K562 (cell line): ENCODE measurements around the gene HIVEP3. TPM values are rescaled to one million over a fixed set of nuclear protein-coding genes. Genes with fewer than 3 reads are reported as not detected.
A peak's percentile ranks its signal among the peaks of the same experiment; 100 is the strongest.

Source experiments
- ATAC-seq: fragments of 200-7000 bp; cut with Tn5 transposase; 3 replicates; pipeline ENCODE4 v1.9.1; 2020; ENCODE audit warnings: moderate library complexity
- BruUV-seq: library from RNA; stranded (reverse); fragments of 400-500 nt; replicated peaks from 2 replicates; lab custom pipeline; 2021; lab: Mats Ljungman, UMichigan
- CTCF ChIA-PET: fragments of 300-600 bp; formaldehyde crosslinking; extraction: SDS; loops from one replicate; lab custom pipeline; 2021; ENCODE audit warnings: low intra/inter-chr PET ratio; lab: Yijun Ruan, JAX
- POLR2A ChIA-PET: fragments of 300-600, 350-650 bp; sonication (Branson Sonifier 250); formaldehyde crosslinking; extraction: SDS; loops from one replicate; lab custom pipeline; 2021; ENCODE audit warnings: antibody characterized with exemption, inconsistent platforms; lab: Yijun Ruan, JAX
- DNase-seq, 4 experiments: peaks; one replicate each; pipeline versions ENCODE4 v3.0.0 to v3.0.0-alpha.2; 2011 to 2018; ENCODE audit warnings: low spot score in 3 of 4, mixed read lengths in 3 of 4; ENCODE audit errors: extremely low read depth in 1 of 4
- FAIRE-seq: peaks from 2 replicates; lab custom pipeline; 2011; peaks lifted over from hg19 to GRCh38; lab: Jason Lieb, UNC
- H2AFZ ChIP-seq: 2 replicates; pipeline ENCODE4 v1.6.0; 2011; ENCODE audit warnings: low read depth, low read length, control low read depth, inconsistent platforms
- H3K27ac ChIP-seq: fragments of 200-600 bp; 3 replicates; pipeline ENCODE4 v1.8.0; 2011; ENCODE audit warnings: low read depth, mild to moderate bottlenecking, control low read depth, inconsistent platforms, low read length, moderate library complexity, mixed read lengths; ENCODE audit errors: extremely low read depth
- H3K27me3 ChIP-seq, 2 experiments: fragments of 300-600 bp in 1 of 2; 2 replicates in 1 of 2; 3 replicates in 1 of 2; pipeline versions ENCODE4 v1.6.0 to v1.8.0; 2011; ENCODE audit warnings: inconsistent platforms in 2 of 2, low read length in 2 of 2, mild to moderate bottlenecking in 1 of 2, mixed read lengths in 1 of 2, moderate library complexity in 1 of 2; ENCODE audit not compliant: control insufficient read depth in 2 of 2, insufficient read depth in 2 of 2
- H3K36me3 ChIP-seq: fragments of 300-600 bp; 3 replicates; pipeline ENCODE4 v1.8.0; 2011; ENCODE audit warnings: mild to moderate bottlenecking, low read length, inconsistent platforms; ENCODE audit not compliant: control insufficient read depth, insufficient read depth
- H3K4me1 ChIP-seq, 2 experiments: fragments of 200-600 bp in 1 of 2; replicated peaks in 1 of 2; 2 replicates in 1 of 2; 3 replicates in 1 of 2; pipeline versions ENCODE4 v1.5.1 to v1.8.0; 2011; ENCODE audit warnings: inconsistent platforms in 2 of 2, low read length in 2 of 2, mild to moderate bottlenecking in 1 of 2, mixed read lengths in 1 of 2, moderate library complexity in 1 of 2; ENCODE audit not compliant: control insufficient read depth in 2 of 2, insufficient read depth in 2 of 2
- H3K4me2 ChIP-seq: 2 replicates; pipeline ENCODE4 v1.6.1; 2011; ENCODE audit warnings: low read length, control low read depth, inconsistent platforms, mixed read lengths; ENCODE audit not compliant: insufficient read depth
- H3K4me3 ChIP-seq: fragments of 200-600 bp; sonication (generic), shearing (Covaris generic); 2 replicates; pipeline ENCODE4 v1.5.1; 2016; ENCODE audit warnings: control low read depth, inconsistent platforms
- H3K79me2 ChIP-seq: fragments of 200-600 bp; 3 replicates; pipeline ENCODE4 v1.8.0; 2011; ENCODE audit warnings: low read length, inconsistent platforms; ENCODE audit not compliant: control insufficient read depth, insufficient read depth
- H3K9ac ChIP-seq, 2 experiments: 2 replicates each; pipeline versions ENCODE4 v1.6.0 to v1.6.1; 2011; ENCODE audit warnings: low read depth in 2 of 2, low read length in 2 of 2, control low read depth in 1 of 2, inconsistent platforms in 1 of 2, mild to moderate bottlenecking in 1 of 2, mixed read lengths in 1 of 2; ENCODE audit not compliant: insufficient read depth in 1 of 2
- H3K9me1 ChIP-seq: one replicate; pipeline ENCODE4 v1.6.0; 2011; ENCODE audit warnings: inconsistent platforms, mild to moderate bottlenecking, low read length, moderate library complexity; ENCODE audit not compliant: control insufficient read depth, insufficient read depth
- H3K9me3 ChIP-seq: replicated peaks from 2 replicates; pipeline ENCODE4 v1.5.1; 2011; ENCODE audit warnings: low read depth, low read length, inconsistent platforms; ENCODE audit not compliant: control insufficient read depth, insufficient read depth
- H4K20me1 ChIP-seq: replicated peaks from 2 replicates; pipeline ENCODE4 v1.6.1; 2011; ENCODE audit warnings: low read length, inconsistent platforms, mixed read lengths; ENCODE audit not compliant: control insufficient read depth, insufficient read depth
- SMC3 ChIP-seq: conservative IDR thresholded peaks from 2 replicates; pipeline ENCODE4 v1.6.1; 2011; ENCODE audit warnings: low read depth, low read length, improper control_type of control experiment; ENCODE audit not compliant: insufficient read depth
- STAG1 ChIP-seq: sonication (generic); formaldehyde crosslinking; IDR thresholded peaks from 2 replicates; pipeline ENCODE4 v1.5.0; 2020; ENCODE audit warnings: missing genetic modification reagents, borderline replicate concordance
- WGBS: fragments of 100-300 bp; shearing (Covaris generic); methylation state at CpG from one replicate; pipeline ENCODE4 v1.1.6; 2016; ENCODE audit warnings: low coverage, mixed read lengths; ENCODE audit not compliant: insufficient coverage; ENCODE audit errors: missing lambda C conversion rate; 5-methylcytosine and 5-hydroxymethylcytosine counted together
- in situ Hi-C: fragments of 300-500 bp; cut with MboI; formaldehyde crosslinking; loops from 4 replicates; pipeline ENCODE4 v1.15.0; 2018; ENCODE audit warnings: inconsistent platforms, mixed read lengths
- intact Hi-C: fragments of 100-400 bp; cut with micrococcal nuclease; formaldehyde crosslinking; loops from 2 replicates; pipeline ENCODE4 v1.14.2; 2022
- polyA plus RNA-seq, 8 experiments: library from polyadenylated mRNA; depleted of rRNA in 4 of 8; stranded (reverse) in 5 of 8; unstranded in 3 of 8; fragments of >200 nt; fragmentation: Nextera tagmentation in 2 of 8; fragmentation: Illumina TruSeq in 1 of 8; extraction: Ambion mirVana in 2 of 8; extraction: Trizol in 1 of 8; gene quantifications; 2 replicates each; pipeline versions ENCODE4 v1.2.1 to v1.2.3, GENCODE V29; 2011 to 2014; ENCODE audit warnings: inconsistent platforms in 1 of 8, missing spikeins in 1 of 8
- total RNA-seq, 7 experiments: library from RNA; depleted of rRNA in 6 of 7; stranded (reverse); fragments of >200 nt in 6 of 7; fragmentation: Illumina TruSeq in 2 of 7; extraction: Trizol in 2 of 7; gene quantifications; 2 replicates each; pipeline versions ENCODE4 v1.2.1 to v1.2.3, GENCODE V29; 2011 to 2021; ENCODE audit warnings: low replicate concordance in 1 of 7
- TF ChIP-seq, protein P1 (sequence below), 3 experiments: IDR thresholded peaks in 2 of 3; conservative IDR thresholded peaks in 1 of 3; 2 replicates each; pipeline ENCODE4 v1.5.1; 2011 to 2012; ENCODE audit warnings: low read length in 3 of 3, mild to moderate bottlenecking in 3 of 3, control low read depth in 2 of 3, improper control_type of control experiment in 1 of 3, inconsistent platforms in 1 of 3, low read depth in 1 of 3, mixed read lengths in 1 of 3, moderate library complexity in 1 of 3; ENCODE audit not compliant: insufficient read depth in 2 of 3
- TF ChIP-seq, protein P2 (sequence below): fragments of 450-650 bp; IDR thresholded peaks from 2 replicates; pipeline ENCODE4 v1.6.1; 2018; ENCODE audit not compliant: partially characterized antibody
- TF ChIP-seq, protein P3 (sequence below), 2 experiments: fragments of 450-650 bp; formaldehyde crosslinking in 1 of 2; IDR thresholded peaks; 2 replicates each; pipeline versions ENCODE4 v1.4.0 to v1.6.1; 2014 to 2020; ENCODE audit warnings: mild to moderate bottlenecking in 2 of 2, borderline replicate concordance in 1 of 2, low read depth in 1 of 2

The HIVEP3 gene
- total and polyA plus RNA-seq, 9 of the 15 experiments (the other 6 are each of a cell fraction or from before 2014, with no cell fraction given), result 0.09 to 0.58 (median 0.34) TPM; not detected in 1

DNA sequence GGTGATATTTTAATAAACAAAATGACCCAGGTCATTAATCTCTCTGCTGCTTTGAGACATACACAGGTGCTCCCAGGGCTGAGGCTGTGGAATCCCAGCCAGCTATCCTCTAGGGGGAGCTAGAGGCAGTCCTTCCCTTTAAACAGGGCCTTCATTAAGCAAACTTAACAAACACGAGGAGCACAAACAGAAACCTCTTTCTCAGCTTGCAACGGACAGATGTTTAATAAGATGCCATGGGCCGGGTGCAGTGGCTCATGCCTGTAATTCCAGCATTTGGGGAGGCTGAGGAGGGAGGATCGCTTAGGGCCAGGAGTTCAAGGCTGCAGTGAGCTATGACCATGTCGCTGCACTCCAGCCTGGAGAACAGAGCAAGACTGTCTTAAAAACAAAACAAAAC is 106.7 kb downstream of the HIVEP3 start:
- in situ Hi-C loops, result loop anchor here (25.0 kb wide), 1 partner anchor 325 kb away; no protein-coding TSS in a partner anchor
- ChIA-PET POLR2A (interaction anchor here (0.6 kb wide), 1 partner anchor 726 kb away, joined by 4 read pairs; no protein-coding TSS in a partner anchor), CTCF (no interaction called here)
- intact Hi-C loops, result loop anchor here (10.0 kb wide), 1 partner anchor 323 kb away; no protein-coding TSS in a partner anchor
- 3% methylated on average over 5 of the region's 5 CpGs for WGBS
- ATAC-seq (peak; percentile 93), FAIRE-seq (peak; percentile 83), DNase-seq (peak; percentile 67 to 74 (median 70))
- Histone ChIP-seq H3K27ac (no peak overlapping the region), H3K9me3 (no peaks in the 10 kb centered on the region), H3K27me3 (peaks cover 2 to 13% of the 10 kb centered on the region in 2 experiments; a peak in 3 of 5 replicates), H3K9me1 (no peaks in the 10 kb centered on the region), H3K4me1 (no peaks in the 10 kb centered on the region), H3K36me3 (no peaks in the 10 kb centered on the region), H4K20me1 (no peaks in the 10 kb centered on the region), H2AFZ (no peak overlapping the region), H3K4me2 (no peak overlapping the region), H3K9ac (no peak overlapping the region), H3K79me2 (no peaks in the 10 kb centered on the region), H3K4me3 (no peak overlapping the region)
- BruUV-seq, result no TSS peak
- TF ChIP-seq, protein P1, sequence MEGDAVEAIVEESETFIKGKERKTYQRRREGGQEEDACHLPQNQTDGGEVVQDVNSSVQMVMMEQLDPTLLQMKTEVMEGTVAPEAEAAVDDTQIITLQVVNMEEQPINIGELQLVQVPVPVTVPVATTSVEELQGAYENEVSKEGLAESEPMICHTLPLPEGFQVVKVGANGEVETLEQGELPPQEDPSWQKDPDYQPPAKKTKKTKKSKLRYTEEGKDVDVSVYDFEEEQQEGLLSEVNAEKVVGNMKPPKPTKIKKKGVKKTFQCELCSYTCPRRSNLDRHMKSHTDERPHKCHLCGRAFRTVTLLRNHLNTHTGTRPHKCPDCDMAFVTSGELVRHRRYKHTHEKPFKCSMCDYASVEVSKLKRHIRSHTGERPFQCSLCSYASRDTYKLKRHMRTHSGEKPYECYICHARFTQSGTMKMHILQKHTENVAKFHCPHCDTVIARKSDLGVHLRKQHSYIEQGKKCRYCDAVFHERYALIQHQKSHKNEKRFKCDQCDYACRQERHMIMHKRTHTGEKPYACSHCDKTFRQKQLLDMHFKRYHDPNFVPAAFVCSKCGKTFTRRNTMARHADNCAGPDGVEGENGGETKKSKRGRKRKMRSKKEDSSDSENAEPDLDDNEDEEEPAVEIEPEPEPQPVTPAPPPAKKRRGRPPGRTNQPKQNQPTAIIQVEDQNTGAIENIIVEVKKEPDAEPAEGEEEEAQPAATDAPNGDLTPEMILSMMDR (IDR thresholded peaks at IDR 0.05 in 2 of 3, conservative IDR thresholded peaks at IDR 0.05 in 1 of 3; ENCODE audit: insufficient read depth in 2 of 3, low read depth in 1 of 3, low read length in 3 of 3), result peak; percentile 64 to 81 (median 80)
- TF ChIP-seq, protein P2, sequence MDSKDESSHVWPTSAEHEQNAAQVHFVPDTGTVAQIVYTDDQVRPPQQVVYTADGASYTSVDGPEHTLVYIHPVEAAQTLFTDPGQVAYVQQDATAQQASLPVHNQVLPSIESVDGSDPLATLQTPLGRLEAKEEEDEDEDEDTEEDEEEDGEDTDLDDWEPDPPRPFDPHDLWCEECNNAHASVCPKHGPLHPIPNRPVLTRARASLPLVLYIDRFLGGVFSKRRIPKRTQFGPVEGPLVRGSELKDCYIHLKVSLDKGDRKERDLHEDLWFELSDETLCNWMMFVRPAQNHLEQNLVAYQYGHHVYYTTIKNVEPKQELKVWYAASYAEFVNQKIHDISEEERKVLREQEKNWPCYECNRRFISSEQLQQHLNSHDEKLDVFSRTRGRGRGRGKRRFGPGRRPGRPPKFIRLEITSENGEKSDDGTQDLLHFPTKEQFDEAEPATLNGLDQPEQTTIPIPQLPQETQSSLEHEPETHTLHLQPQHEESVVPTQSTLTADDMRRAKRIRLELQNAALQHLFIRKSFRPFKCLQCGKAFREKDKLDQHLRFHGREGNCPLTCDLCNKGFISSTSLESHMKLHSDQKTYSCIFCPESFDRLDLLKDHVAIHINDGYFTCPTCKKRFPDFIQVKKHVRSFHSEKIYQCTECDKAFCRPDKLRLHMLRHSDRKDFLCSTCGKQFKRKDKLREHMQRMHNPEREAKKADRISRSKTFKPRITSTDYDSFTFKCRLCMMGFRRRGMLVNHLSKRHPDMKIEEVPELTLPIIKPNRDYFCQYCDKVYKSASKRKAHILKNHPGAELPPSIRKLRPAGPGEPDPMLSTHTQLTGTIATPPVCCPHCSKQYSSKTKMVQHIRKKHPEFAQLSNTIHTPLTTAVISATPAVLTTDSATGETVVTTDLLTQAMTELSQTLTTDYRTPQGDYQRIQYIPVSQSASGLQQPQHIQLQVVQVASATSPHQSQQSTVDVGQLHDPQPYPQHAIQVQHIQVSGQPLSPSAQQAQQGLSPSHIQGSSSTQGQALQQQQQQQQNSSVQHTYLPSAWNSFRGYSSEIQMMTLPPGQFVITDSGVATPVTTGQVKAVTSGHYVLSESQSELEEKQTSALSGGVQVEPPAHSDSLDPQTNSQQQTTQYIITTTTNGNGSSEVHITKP, result no peak
- TF ChIP-seq STAG1 (peak; percentile 11; the same call in 1 of the 2 replicates), SMC3 (peak; percentile 40)
- TF ChIP-seq, protein P3, sequence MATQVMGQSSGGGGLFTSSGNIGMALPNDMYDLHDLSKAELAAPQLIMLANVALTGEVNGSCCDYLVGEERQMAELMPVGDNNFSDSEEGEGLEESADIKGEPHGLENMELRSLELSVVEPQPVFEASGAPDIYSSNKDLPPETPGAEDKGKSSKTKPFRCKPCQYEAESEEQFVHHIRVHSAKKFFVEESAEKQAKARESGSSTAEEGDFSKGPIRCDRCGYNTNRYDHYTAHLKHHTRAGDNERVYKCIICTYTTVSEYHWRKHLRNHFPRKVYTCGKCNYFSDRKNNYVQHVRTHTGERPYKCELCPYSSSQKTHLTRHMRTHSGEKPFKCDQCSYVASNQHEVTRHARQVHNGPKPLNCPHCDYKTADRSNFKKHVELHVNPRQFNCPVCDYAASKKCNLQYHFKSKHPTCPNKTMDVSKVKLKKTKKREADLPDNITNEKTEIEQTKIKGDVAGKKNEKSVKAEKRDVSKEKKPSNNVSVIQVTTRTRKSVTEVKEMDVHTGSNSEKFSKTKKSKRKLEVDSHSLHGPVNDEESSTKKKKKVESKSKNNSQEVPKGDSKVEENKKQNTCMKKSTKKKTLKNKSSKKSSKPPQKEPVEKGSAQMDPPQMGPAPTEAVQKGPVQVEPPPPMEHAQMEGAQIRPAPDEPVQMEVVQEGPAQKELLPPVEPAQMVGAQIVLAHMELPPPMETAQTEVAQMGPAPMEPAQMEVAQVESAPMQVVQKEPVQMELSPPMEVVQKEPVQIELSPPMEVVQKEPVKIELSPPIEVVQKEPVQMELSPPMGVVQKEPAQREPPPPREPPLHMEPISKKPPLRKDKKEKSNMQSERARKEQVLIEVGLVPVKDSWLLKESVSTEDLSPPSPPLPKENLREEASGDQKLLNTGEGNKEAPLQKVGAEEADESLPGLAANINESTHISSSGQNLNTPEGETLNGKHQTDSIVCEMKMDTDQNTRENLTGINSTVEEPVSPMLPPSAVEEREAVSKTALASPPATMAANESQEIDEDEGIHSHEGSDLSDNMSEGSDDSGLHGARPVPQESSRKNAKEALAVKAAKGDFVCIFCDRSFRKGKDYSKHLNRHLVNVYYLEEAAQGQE (IDR thresholded peaks at IDR 0.05; ENCODE audit: borderline replicate concordance), result peak; percentile 69
- TF ChIP-seq, protein P3 (CRISPR knock-in tag; IDR thresholded peaks at IDR 0.05; ENCODE audit: low read depth), result no peak
